Neural progenitor cell (in vitro differentiated cells): ENCODE results near the gene SURF4. TPM values are rescaled to one million over a fixed set of nuclear protein-coding genes. Genes with fewer than 3 reads are reported as not detected.
A peak's percentile ranks its signal among the peaks of the same experiment; 100 is the strongest.
"Not testable (repeated sequence)": the region's sequence is repeated elsewhere in the genome, so short reads cannot be mapped to it uniquely, and the experiment has no call there.

Experiments used
- DNase-seq: peaks from one replicate; pipeline ENCODE4 v3.0.0-alpha.2; 2016; ENCODE audit warnings: low spot score
- H2AFZ ChIP-seq: fragments of 200-600 bp; sonication (generic); replicated peaks from 2 replicates; pipeline ENCODE4 v1.6.1; 2016; ENCODE audit warnings: antibody characterized with exemption
- H3F3A ChIP-seq: fragments of 200-600 bp; sonication (generic); 2 replicates; pipeline ENCODE4 v1.6.1; 2016; ENCODE audit warnings: antibody characterized with exemption, low read depth
- H3K27ac ChIP-seq: fragments of 200-600 bp; sonication (generic); 2 replicates; pipeline ENCODE4 v1.5.1; 2016; ENCODE audit warnings: mild to moderate bottlenecking
- H3K27me3 ChIP-seq: fragments of 200-600 bp; sonication (generic); 2 replicates; pipeline ENCODE4 v1.6.1; 2016; ENCODE audit warnings: mild to moderate bottlenecking, moderate library complexity
- H3K36me3 ChIP-seq: fragments of 200-600 bp; sonication (generic); 2 replicates; pipeline ENCODE4 v1.5.1; 2016
- H3K4me1 ChIP-seq: fragments of 200-600 bp; sonication (generic); 2 replicates; pipeline ENCODE4 v1.6.1; 2016; ENCODE audit warnings: mixed run types
- H3K4me2 ChIP-seq: fragments of 200-600 bp; sonication (generic); 2 replicates; pipeline ENCODE4 v1.6.1; 2016
- H3K4me3 ChIP-seq: fragments of 200-600 bp; sonication (generic); 2 replicates; pipeline ENCODE4 v1.5.1; 2016
- H3K79me2 ChIP-seq: fragments of 200-600 bp; sonication (generic); 2 replicates; pipeline ENCODE4 v1.6.1; 2016; ENCODE audit warnings: low read depth
- H3K9ac ChIP-seq: fragments of 200-600 bp; sonication (generic); 2 replicates; pipeline ENCODE4 v1.6.1; 2016
- H3K9me3 ChIP-seq: fragments of 200-600 bp; sonication (generic); 2 replicates; pipeline ENCODE4 v1.5.1; 2016; ENCODE audit warnings: low read depth
- H4K20me1 ChIP-seq: fragments of 200-600 bp; sonication (generic); 2 replicates; pipeline ENCODE4 v1.6.1; 2016; ENCODE audit warnings: low read depth
- H3K27ac Mint-ChIP-seq: 3 replicates; pipeline ENCODE4 v1.8.0; 2021; ENCODE audit warnings: mixed read lengths
- H3K27me3 Mint-ChIP-seq: 2 replicates; pipeline ENCODE4 v1.8.0; 2022; ENCODE audit warnings: low read depth, mild to moderate bottlenecking, inconsistent platforms, moderate library complexity, mixed read lengths; ENCODE audit not compliant: insufficient read depth
- H3K36me3 Mint-ChIP-seq: 3 replicates; pipeline ENCODE4 v1.8.0; 2021; ENCODE audit warnings: mixed read lengths
- H3K4me1 Mint-ChIP-seq: 3 replicates; pipeline ENCODE4 v1.8.0; 2021; ENCODE audit warnings: mixed read lengths
- H3K4me3 Mint-ChIP-seq: 3 replicates; pipeline ENCODE4 v1.8.0; 2021; ENCODE audit warnings: mild to moderate bottlenecking, moderate library complexity, mixed read lengths
- H3K9me3 Mint-ChIP-seq: 3 replicates; pipeline ENCODE4 v1.8.0; 2020; ENCODE audit warnings: mixed read lengths
- EZH2 ChIP-seq: fragments of 200-600 bp; sonication (generic); IDR thresholded peaks from 2 replicates; pipeline ENCODE4 v1.6.1; 2017; ENCODE audit warnings: antibody characterized with exemption, mild to moderate bottlenecking, moderate library complexity
- EZH2phosphoT487 ChIP-seq: fragments of 200-600 bp; sonication (generic); IDR thresholded peaks from 2 replicates; pipeline ENCODE4 v1.6.1; 2017; ENCODE audit warnings: antibody characterized with exemption
- total RNA-seq: library from RNA; depleted of rRNA; stranded (reverse); fragments of >200 nt; gene quantifications from 2 replicates; pipeline ENCODE4 v1.2.3, GENCODE V29; 2015; ENCODE audit warnings: low replicate concordance
- TF ChIP-seq, protein P1 (sequence below): fragments of 200-600 bp; sonication (generic); IDR thresholded peaks from 2 replicates; pipeline ENCODE4 v1.5.1; 2017; ENCODE audit warnings: antibody characterized with exemption, mild to moderate bottlenecking

Gene SURF4
- total RNA-seq, 1 donor from 2014 or later: 102 TPM

- Histone ChIP-seq H3K9ac (no peak overlapping the region), H3K36me3 (no peaks in the 10 kb centered on the region), H3K79me2 (no peaks in the 10 kb centered on the region), H3K4me3 (no peak overlapping the region), H3F3A (no peaks in the 10 kb centered on the region), H2AFZ (no peak overlapping the region), H3K9me3 (no peaks in the 10 kb centered on the region), H4K20me1 (no peaks in the 10 kb centered on the region), H3K4me2 (no peak overlapping the region), H3K27ac (no peak overlapping the region), H3K4me1 (no peaks in the 10 kb centered on the region), H3K27me3 (peaks cover 9% of the 10 kb centered on the region)
- no peak overlapping the region for H3K4me3 Mint-ChIP-seq
- DNase-seq: peak; percentile 72
- H3K9me3 Mint-ChIP-seq: no peaks in the 10 kb centered on the region
- TF ChIP-seq, protein P1, sequence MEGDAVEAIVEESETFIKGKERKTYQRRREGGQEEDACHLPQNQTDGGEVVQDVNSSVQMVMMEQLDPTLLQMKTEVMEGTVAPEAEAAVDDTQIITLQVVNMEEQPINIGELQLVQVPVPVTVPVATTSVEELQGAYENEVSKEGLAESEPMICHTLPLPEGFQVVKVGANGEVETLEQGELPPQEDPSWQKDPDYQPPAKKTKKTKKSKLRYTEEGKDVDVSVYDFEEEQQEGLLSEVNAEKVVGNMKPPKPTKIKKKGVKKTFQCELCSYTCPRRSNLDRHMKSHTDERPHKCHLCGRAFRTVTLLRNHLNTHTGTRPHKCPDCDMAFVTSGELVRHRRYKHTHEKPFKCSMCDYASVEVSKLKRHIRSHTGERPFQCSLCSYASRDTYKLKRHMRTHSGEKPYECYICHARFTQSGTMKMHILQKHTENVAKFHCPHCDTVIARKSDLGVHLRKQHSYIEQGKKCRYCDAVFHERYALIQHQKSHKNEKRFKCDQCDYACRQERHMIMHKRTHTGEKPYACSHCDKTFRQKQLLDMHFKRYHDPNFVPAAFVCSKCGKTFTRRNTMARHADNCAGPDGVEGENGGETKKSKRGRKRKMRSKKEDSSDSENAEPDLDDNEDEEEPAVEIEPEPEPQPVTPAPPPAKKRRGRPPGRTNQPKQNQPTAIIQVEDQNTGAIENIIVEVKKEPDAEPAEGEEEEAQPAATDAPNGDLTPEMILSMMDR: peak; percentile 62
- TF ChIP-seq EZH2 (no peak), EZH2phosphoT487 (no peak)
- no peak overlapping the region for H3K27ac Mint-ChIP-seq
- peaks cover 6% of the 10 kb centered on the region for H3K27me3 Mint-ChIP-seq
- no peaks in the 10 kb centered on the region for H3K36me3 Mint-ChIP-seq
- H3K4me1 Mint-ChIP-seq: peaks cover 8% of the 10 kb centered on the region
These were observed 21.1 kb upstream of the SURF4 start for GRCh38 chr9:133396952-133397351.

GRCh38 chr9:133394687-133395271, 18.9 kb upstream of the SURF4 start:
- Histone ChIP-seq H3K27ac (no peak overlapping the region), H3K9me3 (no peaks in the 10 kb centered on the region), H3K4me1 (no peaks in the 10 kb centered on the region), H2AFZ (no peak overlapping the region), H4K20me1 (no peaks in the 10 kb centered on the region), H3K27me3 (peaks cover 9% of the 10 kb centered on the region), H3K79me2 (no peaks in the 10 kb centered on the region), H3K4me3 (no peak overlapping the region), H3K36me3 (no peaks in the 10 kb centered on the region), H3K9ac (no peak overlapping the region), H3K4me2 (no peak overlapping the region), H3F3A (no peaks in the 10 kb centered on the region)
- Mint-ChIP-seq H3K4me3 (no peak overlapping the region), H3K36me3 (peaks cover under 1% of the 10 kb centered on the region), H3K9me3 (peaks cover 7% of the 10 kb centered on the region), H3K4me1 (peaks cover 10% of the 10 kb centered on the region), H3K27ac (no peak overlapping the region), H3K27me3 (peaks cover 6% of the 10 kb centered on the region)
- no peak for TF ChIP-seq EZH2phosphoT487
- no peak for TF ChIP-seq EZH2
- no peak for DNase-seq

- Histone ChIP-seq H3K9me3 (no peaks in the 10 kb centered on the region), H3K27me3 (peaks cover 9% of the 10 kb centered on the region), H3K27ac (no peak overlapping the region), H3F3A (no peaks in the 10 kb centered on the region), H4K20me1 (no peaks in the 10 kb centered on the region), H3K4me2 (no peak overlapping the region), H3K79me2 (no peaks in the 10 kb centered on the region), H3K9ac (no peak overlapping the region), H3K36me3 (no peaks in the 10 kb centered on the region), H2AFZ (no peak overlapping the region), H3K4me1 (no peaks in the 10 kb centered on the region), H3K4me3 (no peak overlapping the region)
- no peak for DNase-seq
- Mint-ChIP-seq H3K27me3 (peaks cover 7% of the 10 kb centered on the region), H3K4me3 (no peak overlapping the region), H3K36me3 (peaks cover 2% of the 10 kb centered on the region), H3K4me1 (peaks cover 10% of the 10 kb centered on the region), H3K9me3 (peaks cover 7% of the 10 kb centered on the region), H3K27ac (no peak overlapping the region)
- TF ChIP-seq EZH2 (no peak), EZH2phosphoT487 (no peak)
- TF ChIP-seq, protein P1: no peak
These were observed 17.5 kb upstream of the SURF4 start for GRCh38 chr9:133393399-133393798.

- H3F3A ChIP-seq, H4K20me1 ChIP-seq, H3K4me1 Mint-ChIP-seq, H3K27ac ChIP-seq, H3K36me3 Mint-ChIP-seq, H3K27ac Mint-ChIP-seq, H3K27me3 ChIP-seq, H3K9me3 ChIP-seq, DNase-seq, H3K36me3 ChIP-seq, H3K4me3 Mint-ChIP-seq, H3K4me1 ChIP-seq, H2AFZ ChIP-seq, H3K9me3 Mint-ChIP-seq, H3K27me3 Mint-ChIP-seq, H3K4me3 ChIP-seq, H3K9ac ChIP-seq, H3K4me2 ChIP-seq, H3K79me2 ChIP-seq: not testable (repeated sequence)
These were observed 16.4 kb upstream of the SURF4 start for GRCh38 chr9:133392308-133392707.

- H3K9me3 Mint-ChIP-seq, H3K36me3 Mint-ChIP-seq, H3K27me3 ChIP-seq, H3K9ac ChIP-seq, H3K4me1 Mint-ChIP-seq, H3K4me3 ChIP-seq, H3K4me3 Mint-ChIP-seq, H3K27me3 Mint-ChIP-seq, H4K20me1 ChIP-seq, DNase-seq, H2AFZ ChIP-seq, H3F3A ChIP-seq, H3K9me3 ChIP-seq, H3K79me2 ChIP-seq, H3K4me1 ChIP-seq, H3K36me3 ChIP-seq, H3K4me2 ChIP-seq, H3K27ac Mint-ChIP-seq, H3K27ac ChIP-seq: not testable (repeated sequence)
These were observed 15.6 kb upstream of the SURF4 start for GRCh38 chr9:133391449-133391848.
